Stimulated activated CD4-positive, alpha-beta T cell treated with anti-CD3 and anti-CD28 coated beads, Interleukin-1b, Interleukin-23, amount 100 ng/mL, for 48 hours (primary cell): Measurements from ENCODE around the gene ZNF41.
"Not testable (repeated sequence)": the region's sequence is repeated elsewhere in the genome, so short reads cannot be mapped to it uniquely, and the experiment has no call there.

Experiments used
- DNase-seq: peaks from one replicate; pipeline ENCODE4 v3.0.0-alpha.2; 2020

The ZNF41 gene

DNA sequence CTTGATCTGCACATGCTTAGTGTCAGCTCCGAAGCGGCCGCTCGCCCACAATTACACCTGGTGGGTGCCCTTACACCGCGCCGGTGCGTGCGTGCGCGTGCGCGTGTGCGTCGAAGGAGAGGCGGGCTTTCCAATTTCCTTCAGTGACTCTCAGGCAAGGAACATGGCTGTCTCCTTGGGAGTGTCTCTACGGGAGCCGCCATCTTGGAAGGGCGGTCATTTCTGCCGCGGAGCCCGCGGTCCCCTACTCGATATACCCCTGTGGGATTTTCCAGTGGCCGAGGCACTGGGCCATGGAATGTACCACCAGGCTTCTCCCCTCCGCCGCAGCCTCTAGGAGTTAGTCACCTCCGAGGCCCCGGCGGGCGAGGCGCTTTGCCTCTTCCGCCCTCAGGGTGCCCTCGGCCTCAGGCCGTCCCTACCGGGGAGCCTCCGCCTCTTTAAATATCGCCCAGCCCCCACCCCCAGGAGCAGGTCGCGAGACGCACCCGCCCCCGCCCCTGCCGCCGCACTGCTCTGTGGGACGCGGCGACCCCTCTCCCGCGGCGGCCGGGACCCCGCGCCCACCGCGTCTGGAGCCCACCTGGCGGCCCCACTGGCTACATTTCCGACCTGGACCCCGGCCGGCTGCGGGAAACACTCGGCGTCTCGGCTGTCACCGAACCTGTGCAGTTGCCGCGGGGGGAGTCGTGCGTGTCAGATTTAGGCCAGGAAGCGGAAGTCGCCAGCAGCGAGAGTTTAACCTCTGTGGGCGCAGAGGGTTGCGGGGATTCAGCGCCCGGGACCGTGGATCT is at the start of gene ZNF41:
ZNF41 (minus strand) TSS at position 711 of the 794 bp plus-strand sequence. CDS start 15,741 bp downstream, outside the sequence.
- DNase-seq: peak; percentile 81

DNA sequence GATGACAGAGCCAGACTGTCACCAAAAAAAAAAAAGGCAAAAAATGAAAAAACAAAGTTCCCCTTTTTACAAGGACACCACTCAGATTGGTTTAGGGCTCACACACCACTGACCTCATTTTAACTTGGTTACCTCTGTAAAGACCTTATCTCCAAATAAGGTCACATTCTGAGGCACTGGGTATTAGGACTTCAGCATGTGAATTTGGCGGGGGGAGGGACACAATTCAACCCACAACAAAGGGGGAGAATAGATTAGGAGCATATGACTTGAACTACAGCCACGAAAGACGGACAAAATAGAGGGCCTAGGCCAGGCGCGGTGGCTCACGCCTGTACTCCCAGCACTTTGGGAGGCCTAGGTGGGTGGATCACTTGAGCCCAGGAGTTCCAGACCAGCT is 47.0 kb upstream of the ZNF41 start:
- no peak for DNase-seq

DNA sequence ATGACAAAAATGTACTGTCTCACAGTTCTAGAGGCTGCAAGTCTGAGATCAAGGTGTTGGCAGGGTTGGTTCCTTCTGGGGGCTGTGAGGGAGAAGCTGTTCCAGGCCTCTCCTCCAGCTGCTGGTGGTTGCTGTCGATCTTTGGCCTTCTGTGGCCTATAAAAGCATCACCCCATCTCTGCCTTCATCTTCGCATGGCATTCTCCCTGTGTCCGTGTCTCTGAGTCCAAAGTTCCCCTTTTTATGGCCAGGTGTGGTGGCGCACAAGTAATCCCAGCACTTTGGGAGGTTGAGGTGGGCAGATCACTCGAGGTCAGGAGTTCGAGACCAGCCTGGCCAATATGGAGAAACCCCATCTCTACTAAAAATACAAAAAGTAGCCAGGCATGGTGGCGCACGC is 46.5 kb upstream of the ZNF41 start:
- no peak for DNase-seq

DNA sequence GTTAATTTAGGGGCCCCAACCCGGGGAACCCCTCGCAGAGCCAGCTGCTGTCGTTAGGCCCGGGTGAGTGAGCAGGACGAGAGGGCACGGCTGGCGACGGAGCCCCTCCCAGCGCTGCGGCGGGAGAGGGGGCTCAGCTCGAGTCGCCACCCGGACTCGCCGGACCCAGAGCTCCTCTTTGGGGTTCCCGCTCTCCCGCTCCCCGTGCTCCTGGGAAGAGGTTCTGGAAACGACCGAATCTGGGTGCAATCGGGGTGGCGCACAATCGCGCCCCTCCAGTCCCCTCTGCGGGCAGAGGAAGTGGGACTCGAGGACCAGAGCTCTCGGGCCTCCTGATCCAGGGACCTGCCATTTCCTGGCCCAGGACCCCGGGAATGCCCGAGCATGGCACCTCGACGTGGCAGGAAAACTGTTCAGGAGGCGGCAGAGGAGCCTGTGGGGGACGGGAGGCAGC is 40.7 kb upstream of the ZNF41 start:
- no peak for DNase-seq

DNA sequence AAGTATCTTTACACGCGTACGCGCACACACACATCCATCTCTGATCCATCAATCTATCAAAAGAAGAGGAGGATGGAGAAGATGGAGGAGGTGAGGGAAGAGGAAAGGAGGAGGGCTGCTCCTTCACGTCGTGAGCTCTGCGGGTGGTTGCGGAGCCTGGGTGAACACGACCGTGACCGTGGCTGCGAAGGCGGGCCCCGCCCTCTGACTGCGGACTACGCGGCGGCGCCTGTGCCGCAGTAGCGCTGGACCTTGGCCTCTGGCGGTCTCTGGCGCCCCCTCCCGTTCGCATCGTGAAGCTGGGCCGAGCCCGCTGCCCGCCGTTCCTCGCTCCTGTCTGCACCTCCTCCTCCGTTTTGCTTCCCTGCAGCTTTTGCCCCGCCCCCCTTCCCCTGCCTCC is 40.3 kb upstream of the ZNF41 start:
- DNase-seq: peak; percentile 77

DNA sequence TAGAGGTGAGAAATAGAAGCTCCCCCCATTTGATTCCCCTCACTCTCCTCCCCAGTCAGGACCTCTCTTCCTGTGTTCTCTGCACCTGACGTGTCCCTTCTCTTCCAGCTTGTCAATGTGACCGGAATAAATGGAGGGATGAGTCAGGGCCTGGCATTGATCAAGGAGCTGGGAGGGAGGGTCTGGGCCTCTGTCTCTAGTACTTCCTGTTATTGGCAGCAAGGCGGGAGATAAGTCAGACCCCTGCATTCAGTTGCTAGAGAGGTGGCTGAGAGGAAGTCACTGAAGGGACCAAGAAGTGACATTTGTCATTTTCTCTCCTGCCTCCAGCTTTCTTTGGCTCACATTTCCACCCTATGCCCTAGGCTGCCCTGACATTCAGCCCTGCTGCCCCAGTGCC is 35.1 kb upstream of the ZNF41 start:
- DNase-seq: no peak

DNA sequence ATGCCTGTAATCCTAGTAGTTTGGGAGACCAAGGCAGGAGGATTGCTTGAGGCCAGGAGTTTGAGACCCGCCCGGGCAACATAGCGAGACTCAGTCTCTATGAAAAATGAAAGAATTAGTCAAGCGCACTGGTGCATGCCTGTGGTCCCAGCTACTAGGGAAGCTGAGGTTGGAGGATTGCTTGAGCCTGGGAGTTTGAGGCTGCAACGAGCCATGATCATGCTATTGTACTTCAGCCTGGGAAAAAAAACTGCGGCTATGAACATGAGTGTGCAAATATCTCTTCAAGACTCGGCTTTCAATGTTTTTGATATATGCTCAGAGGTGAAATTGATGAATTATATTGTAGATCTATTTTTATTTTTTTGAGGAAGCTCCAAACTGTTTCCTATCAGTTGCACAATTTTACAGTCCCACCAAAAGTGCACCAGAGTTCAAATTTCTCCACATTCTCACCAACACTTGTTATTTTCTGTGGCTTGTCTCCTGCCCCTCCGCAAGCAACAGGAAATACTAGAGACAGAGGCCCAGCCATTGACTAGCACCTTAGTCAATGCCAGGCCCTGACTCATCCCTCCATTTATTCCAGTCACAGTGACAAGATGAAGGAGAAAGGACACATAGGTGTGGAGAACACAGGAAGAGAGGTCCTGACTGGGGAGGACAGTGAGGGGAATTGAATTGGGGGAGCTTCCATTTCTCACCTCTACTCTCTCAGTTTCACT is 33.1 kb upstream of the ZNF41 start:
- DNase-seq: no peak

DNA sequence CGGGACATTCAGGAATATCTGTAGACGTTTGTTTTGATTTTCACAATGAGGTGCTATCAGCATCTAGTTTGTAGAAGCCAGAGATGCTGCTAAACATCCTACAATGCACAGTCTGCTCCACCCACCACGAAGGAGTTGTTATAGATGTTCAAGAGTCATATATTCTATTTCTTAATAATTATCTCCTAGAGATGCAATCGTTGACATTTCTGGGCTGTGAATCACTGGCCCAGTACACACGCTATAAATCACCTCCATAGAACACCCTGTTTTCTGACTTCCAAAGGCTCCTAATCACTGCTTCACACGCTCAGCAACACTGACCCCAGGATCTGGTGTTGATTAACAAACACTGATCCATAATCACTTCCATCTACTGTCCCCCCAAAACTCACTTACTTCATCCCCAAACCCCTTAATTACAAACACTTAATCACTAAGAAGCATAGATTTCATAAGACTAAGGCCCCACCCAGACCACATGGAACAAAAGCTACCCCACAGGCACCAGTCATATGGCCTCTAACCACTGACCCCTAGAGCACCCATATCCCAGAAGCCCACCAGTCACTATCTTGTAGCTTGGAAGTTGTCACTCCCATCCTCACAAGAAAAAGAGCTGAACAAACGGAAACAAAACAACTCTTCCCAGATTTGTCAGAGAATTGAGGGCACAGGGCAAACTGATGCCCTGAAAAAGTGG is 31.7 kb upstream of the ZNF41 start:
- DNase-seq: no peak

DNA sequence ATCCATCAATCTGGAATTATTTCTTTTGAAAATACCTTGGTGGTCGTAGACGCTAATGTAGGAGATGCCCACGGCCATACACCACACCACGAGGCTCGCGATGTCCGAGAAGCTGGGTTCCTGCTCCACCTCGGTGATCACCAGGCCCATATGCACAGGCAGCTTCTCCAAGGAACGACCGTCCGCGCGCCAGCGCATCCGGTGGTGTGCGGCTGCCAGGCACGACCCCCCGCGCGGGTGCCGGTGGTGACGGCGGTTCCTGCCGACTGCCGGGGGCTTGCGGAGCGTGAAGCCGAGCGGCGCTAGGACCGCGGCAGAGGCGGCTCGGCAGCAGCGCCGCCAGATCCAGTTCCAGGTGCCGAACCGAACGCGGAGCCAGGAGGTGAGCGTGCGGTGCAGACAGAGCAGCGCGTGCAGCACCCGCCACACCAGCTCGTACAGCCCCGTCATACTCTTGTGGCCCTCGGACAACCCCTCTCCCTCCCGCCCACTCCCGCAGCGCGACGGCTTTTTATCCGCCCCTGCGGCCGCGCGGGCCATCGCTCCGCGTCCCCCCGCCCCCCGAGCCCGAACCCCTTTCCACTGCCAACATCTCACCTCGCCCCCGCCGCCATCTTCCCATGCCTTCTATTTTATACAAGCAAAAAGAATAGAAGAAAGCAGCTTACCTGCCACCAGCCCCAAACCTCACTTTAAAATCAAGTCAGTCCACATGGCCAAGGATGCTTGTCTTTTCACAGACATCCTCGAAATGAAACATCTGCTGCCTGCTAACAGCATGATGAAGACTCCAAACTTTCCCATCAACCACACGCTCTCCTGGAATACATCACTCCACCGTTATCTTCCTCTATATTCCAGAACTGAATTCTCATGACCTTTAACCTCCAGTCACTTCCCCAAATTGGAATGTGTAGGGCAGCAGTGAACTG is 30.3 kb upstream of the ZNF41 start:
- not testable (repeated sequence) for DNase-seq

DNA sequence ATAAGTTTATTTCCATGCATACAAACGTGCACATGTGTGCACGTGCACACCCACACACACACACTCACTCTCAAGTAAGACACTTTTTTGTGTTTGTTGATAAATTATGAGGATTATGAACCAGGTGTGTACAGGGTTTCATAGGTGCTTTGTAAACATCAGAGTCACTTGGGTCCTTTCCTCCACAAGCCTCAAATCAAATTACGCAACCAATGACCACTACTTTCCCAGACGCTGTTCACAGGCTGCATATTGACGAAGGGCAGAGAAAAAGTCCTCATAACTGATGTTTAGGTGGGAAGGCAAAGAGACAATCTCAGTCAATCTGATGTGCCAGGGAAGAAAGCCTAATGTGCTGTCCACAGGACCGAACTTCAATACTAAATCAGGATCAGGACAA is 29.4 kb upstream of the ZNF41 start:
- not testable (repeated sequence) for DNase-seq

DNA sequence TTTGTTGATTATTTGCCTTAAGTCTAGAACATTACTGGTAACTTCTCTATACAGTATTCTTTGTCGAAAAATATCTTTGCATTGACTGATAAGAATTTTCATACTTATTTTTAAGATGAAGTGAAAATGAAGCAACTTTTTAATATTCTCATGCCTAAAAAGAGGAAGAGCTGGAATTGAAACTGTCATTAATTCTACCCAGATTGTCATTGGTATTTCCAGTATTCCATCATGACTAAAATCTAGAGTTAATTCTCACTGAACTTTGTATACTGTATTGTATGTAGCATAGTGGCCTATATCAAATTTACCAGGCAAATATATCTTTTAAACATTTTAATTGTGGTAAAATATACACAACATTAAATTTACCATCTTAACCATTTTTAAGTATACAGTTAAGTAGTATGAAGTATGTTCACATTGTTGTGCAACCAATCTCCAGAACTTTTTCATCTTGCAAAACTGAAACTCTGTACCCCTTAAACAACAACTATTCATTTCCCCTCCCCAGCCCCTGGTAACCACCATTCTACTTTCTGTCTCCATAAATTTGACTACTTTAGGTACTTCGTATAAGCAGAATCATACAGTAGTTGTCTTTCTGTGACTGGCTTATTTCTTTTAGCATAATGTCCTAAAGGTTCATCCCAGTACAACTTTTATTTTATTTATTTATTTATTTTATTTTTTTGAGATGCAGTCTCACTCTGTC is 24.3 kb upstream of the ZNF41 start:
- DNase-seq: no peak

DNA sequence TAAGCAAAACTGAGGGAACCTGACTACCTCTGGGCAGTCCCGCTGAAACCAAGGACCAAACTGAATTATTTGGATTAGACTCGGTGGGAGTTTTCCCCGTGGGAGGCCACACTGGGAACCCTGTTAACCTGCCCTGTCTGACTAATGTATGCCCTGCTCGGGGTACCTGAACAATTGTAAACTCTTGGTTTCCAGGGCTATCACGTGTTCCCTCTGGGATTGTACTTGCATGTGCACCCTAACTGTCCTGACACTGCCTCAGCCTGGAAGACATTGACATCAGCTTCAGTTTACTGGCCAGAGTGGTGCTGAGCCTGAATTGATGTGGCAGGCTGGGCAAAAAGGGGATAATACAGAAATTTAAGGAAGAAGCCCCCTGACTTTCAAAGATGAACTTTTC is 20.1 kb upstream of the ZNF41 start:
- DNase-seq: no peak

DNA sequence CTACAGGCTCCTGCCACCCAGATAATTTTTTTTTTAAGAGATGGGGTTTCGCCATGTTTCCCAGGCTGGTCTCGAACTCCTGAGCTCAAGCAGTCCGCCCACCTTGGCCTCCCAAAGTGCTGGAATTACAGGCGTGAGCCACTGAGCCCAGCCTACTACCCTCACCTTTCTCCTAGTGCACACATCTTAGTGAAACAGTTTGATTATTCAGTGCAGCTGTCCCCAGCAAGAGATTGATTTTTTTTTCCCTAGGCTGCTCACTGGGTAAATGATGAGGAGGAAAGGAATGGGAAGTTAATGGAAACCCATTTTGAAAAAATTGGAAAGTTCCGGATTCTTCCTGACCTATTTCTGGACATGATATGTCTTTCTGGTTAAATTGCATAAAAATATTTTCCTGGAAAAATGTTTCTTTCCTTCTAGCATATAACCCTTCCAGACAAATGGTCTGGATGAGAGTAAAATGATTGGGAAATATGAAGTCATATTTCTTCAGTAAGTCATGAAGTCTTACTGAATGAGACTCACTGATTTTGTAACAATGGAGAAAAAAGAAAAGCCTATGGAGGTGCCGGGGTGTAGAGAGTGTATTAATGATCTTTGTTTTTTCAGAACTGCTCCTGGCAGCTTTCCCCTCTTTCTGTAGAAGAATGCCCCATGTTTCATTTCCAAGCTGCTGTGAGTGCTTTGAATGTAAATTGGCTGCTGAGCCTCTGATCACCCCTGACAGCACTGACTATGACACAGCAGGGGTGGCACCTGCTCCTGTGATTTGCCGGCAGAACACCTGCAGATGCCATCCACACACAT is 19.5 kb upstream of the ZNF41 start:
- DNase-seq: no peak

DNA sequence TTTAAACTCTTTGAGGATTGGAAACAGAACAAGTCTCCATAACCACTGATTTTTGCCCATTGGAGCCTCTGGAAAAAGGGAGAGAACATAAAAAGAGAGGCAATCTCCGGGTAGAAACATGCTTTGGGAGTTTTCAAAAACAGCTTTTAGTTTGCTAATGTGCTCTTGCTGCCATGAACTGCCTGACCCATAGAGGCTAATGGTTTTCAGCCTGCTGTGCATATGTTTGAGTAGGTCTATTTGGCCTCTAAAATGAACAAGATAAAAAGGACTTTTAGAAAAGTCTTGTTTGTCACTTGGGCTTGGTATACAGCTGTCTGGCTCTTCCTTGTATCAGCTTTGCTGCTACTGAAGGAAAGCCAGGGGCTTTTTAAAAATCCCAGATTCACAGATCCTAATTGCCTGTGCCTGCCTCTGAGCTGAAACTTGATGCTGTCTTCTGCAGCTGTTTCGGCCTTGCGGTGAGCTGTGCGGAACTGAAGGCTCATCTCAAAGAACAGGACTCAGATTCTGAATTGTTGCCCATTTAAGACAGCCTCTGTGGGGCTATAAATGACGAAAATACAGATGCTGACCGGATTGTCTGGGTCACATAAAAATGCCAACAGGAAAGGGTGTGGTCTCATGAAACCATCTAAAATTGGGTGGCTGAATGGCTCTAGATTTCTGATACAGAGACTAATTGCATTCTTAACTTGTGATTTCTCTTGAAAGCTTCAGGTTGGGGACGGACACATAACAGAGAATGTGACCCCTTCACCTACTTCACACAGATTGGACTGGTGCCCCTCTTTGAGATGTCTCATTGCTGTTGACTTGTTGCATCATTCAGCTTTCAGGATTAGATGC is 18.4 kb upstream of the ZNF41 start:
- DNase-seq: no peak

DNA sequence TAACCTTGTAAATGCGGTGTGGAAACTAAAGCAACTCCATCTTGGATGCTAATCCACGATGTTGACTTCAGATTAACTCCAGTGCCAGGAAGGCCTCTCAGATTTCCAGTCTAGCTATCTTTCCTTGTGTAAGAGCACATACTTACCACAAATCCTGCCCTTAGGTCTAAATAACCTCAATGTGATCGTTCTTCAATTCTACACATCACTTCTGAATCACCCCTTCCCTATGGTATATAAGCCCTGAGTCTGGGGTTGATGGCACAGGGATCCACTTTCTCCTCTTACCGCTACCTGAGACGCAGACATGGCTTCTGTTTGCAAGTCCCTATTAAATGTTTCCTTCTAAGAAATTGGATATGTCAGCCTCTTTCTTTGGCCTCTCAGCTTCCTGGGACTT is 17.5 kb upstream of the ZNF41 start:
- no peak for DNase-seq

DNA sequence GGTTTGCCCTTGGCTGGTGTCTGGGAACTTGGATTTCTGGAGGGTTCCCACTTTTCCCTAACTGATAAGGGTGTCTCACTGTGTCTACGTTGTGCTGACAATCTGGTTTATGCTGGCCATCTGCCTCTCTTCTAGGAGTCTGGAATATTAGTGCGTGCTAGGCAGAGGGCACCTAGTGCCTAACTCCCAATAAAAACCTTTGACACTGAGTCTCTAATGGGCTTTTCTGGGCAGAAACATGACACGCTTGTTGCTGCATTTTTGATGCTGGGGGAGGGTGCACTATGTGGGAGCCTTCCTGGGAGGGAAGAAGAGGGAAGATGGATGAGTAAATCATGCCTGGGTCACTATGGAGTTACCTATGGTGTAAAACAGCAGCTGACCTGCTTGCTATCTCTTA is 16.3 kb upstream of the ZNF41 start:
- no peak for DNase-seq

DNA sequence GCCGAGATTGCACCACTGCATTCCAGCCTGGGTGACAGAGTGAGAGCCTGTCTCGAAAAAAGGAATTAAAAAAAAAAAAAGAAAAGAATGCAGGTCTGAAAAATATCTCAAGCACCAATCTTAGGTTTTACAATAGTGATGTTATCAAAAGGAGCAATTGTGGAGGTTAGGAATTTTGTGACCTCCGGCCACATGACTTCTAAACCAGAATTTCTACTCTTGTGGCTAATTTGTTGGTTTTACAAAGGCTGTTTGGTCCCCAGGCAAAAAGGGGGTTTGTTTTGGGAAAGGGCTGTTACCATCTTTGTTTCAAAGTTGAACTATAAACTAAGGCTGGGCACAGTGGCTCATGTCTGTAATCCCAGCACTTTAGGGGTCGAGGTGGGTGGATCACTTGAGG is 15.4 kb upstream of the ZNF41 start:
- no peak for DNase-seq

DNA sequence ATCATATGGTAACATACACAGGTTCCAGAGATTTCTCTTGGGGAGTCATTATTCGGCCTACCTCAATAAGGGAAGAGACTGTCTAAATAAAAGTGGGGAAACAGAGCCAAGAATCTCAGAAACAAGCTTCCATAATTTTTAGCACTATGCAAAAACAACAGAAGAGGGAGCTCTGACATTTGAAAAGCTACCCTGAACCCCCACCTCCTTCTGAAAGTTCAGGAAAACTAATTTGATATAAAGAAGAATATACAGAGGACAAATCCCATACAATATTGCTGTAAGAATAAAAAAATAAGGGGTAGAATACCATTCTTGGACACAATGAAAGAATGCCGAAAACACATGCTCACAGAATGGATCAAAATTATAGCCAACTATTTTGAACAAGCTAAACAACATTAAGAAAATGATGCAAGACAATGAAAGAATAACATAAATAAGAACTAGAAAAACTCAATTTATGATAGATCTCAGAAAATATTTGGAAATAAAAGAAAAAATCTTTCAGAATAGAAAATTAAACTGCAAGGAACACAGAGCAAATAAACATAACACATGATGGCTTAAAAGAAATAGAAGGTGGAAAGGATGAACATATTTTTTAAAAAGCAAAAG is 14.4 kb upstream of the ZNF41 start:
- DNase-seq: no peak

DNA sequence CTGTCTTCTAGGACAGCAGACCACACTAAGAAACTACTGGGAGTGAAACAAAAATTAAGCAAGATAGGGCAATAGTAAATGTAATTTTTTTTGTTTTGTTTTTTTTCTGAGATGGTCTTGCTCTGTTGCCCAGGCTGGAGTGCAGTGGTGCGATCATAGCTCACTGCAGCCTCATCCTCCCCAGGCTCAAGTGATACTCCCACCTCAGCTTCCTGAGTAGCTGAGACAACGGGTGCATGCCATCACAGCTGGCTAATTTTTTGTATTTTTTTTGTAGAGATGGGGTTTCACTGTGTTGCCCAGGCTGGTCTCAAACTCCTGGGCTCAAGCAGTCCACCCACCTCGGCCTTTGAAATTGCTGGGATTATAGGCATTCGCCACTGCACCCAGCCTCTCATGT is 9.1 kb upstream of the ZNF41 start:
- not testable (repeated sequence) for DNase-seq
